KMS-11 (cell line): ENCODE data around the gene NECTIN3.

ENCODE experiments used
- H2AFZ ChIP-seq: fragments of 200-600 bp; sonication (generic); 2 replicates; pipeline ENCODE4 v1.6.1; 2016; ENCODE audit warnings: antibody characterized with exemption, mixed run types, low read depth
- H3K27ac ChIP-seq: fragments of 200-600 bp; sonication (generic); 2 replicates; pipeline ENCODE4 v1.6.1; 2016; ENCODE audit warnings: mild to moderate bottlenecking, mixed run types
- H3K27me3 ChIP-seq: fragments of 200-600 bp; sonication (generic); 2 replicates; pipeline ENCODE4 v1.6.1; 2017; ENCODE audit warnings: mild to moderate bottlenecking, low read depth, mixed run types, moderate library complexity; ENCODE audit not compliant: insufficient read depth
- H3K36me3 ChIP-seq: fragments of 200-600 bp; sonication (generic); 2 replicates; pipeline ENCODE4 v1.6.1; 2017; ENCODE audit warnings: mild to moderate bottlenecking, mixed run types; ENCODE audit not compliant: insufficient read depth
- H3K4me1 ChIP-seq: fragments of 200-600 bp; sonication (generic); 2 replicates; pipeline ENCODE4 v1.6.1; 2016; ENCODE audit warnings: mild to moderate bottlenecking, low read depth, mixed run types; ENCODE audit not compliant: poor library complexity, severe bottlenecking
- H3K4me2 ChIP-seq: fragments of 200-600 bp; sonication (generic); 2 replicates; pipeline ENCODE4 v1.7.0; 2016; ENCODE audit warnings: mild to moderate bottlenecking, mixed run types
- H3K4me3 ChIP-seq: fragments of 200-600 bp; sonication (generic); IDR thresholded peaks from 2 replicates; pipeline ENCODE4 v1.6.1; 2017; ENCODE audit warnings: low read depth, low read length, mixed read lengths; ENCODE audit not compliant: insufficient read depth
- H3K79me2 ChIP-seq: fragments of 200-600 bp; sonication (generic); 2 replicates; pipeline ENCODE4 v1.6.1; 2016; ENCODE audit warnings: low read depth, mixed run types; ENCODE audit not compliant: insufficient read depth
- H3K9ac ChIP-seq: fragments of 200-600 bp; sonication (generic); 2 replicates; pipeline ENCODE4 v1.6.1; 2016; ENCODE audit warnings: mild to moderate bottlenecking, mixed run types
- H4K20me1 ChIP-seq: fragments of 200-600 bp; sonication (generic); 2 replicates; pipeline ENCODE4 v1.6.1; 2016; ENCODE audit warnings: mild to moderate bottlenecking, mixed run types; ENCODE audit not compliant: insufficient read depth
- CTCF ChIP-seq: fragments of 200-600 bp; sonication (generic); conservative IDR thresholded peaks from 2 replicates; pipeline ENCODE4 v1.6.1; 2017; ENCODE audit warnings: low read depth, mild to moderate bottlenecking, antibody characterized with exemption, low read length, moderate library complexity, mixed read lengths

The NECTIN3 gene

GRCh38 chr3:111128884-111129283 lies 57.3 kb downstream of the NECTIN3 start:
- no peaks in the 10 kb centered on the region for H3K4me1 ChIP-seq
- no peak overlapping the region for H3K9ac ChIP-seq
- H3K27me3 ChIP-seq: no peaks in the 10 kb centered on the region
- TF ChIP-seq CTCF: no peak
- 0 out of 2 replicates have a peak, but pooled peaks cover 2% of the 10 kb centered on the region for H3K36me3 ChIP-seq
- H3K4me2 ChIP-seq: no peak overlapping the region
- no peaks in the 10 kb centered on the region for H4K20me1 ChIP-seq
- H3K4me3 ChIP-seq: no peak overlapping the region
- no peak overlapping the region for H3K27ac ChIP-seq
- no peaks in the 10 kb centered on the region for H3K79me2 ChIP-seq
- H2AFZ ChIP-seq: no peak overlapping the region

GRCh38 chr3:111130827-111131226 lies 59.2 kb downstream of the NECTIN3 start:
- no peak overlapping the region for H3K27ac ChIP-seq
- no peak for TF ChIP-seq CTCF
- no peak overlapping the region for H3K4me2 ChIP-seq
- no peaks in the 10 kb centered on the region for H4K20me1 ChIP-seq
- H3K36me3 ChIP-seq: 0 out of 2 replicates have a peak, but pooled peaks cover 2% of the 10 kb centered on the region
- H2AFZ ChIP-seq: no peak overlapping the region
- H3K4me3 ChIP-seq: no peak overlapping the region
- no peaks in the 10 kb centered on the region for H3K79me2 ChIP-seq
- no peaks in the 10 kb centered on the region for H3K4me1 ChIP-seq
- H3K9ac ChIP-seq: no peak overlapping the region
- H3K27me3 ChIP-seq: no peaks in the 10 kb centered on the region

GRCh38 chr3:111134302-111134701 lies 62.7 kb downstream of the NECTIN3 start:
- Histone ChIP-seq H3K27ac (no peak overlapping the region), H2AFZ (no peak overlapping the region), H3K4me1 (no peaks in the 10 kb centered on the region)

GRCh38 chr3:111151438-111151837 lies 79.8 kb downstream of the NECTIN3 start:
- Histone ChIP-seq H3K4me2 (no peak overlapping the region), H4K20me1 (no peaks in the 10 kb centered on the region), H3K9ac (no peak overlapping the region), H2AFZ (no peak overlapping the region), H3K4me1 (no peaks in the 10 kb centered on the region), H3K27ac (no peak overlapping the region), H3K36me3 (no peaks in the 10 kb centered on the region), H3K79me2 (no peaks in the 10 kb centered on the region), H3K4me3 (no peak overlapping the region), H3K27me3 (no peaks in the 10 kb centered on the region)
- no peak for TF ChIP-seq CTCF

More at GRCh38 chr3:111134302-111134701, 62.7 kb downstream of the NECTIN3 start:
- no peaks in the 10 kb centered on the region for H3K79me2 ChIP-seq
- no peak overlapping the region for H3K4me2 ChIP-seq
- no peak for TF ChIP-seq CTCF
- H3K36me3 ChIP-seq: no peaks in the 10 kb centered on the region
- H4K20me1 ChIP-seq: no peaks in the 10 kb centered on the region
- H3K4me3 ChIP-seq: no peak overlapping the region
- no peak overlapping the region for H3K9ac ChIP-seq
- H3K27me3 ChIP-seq: no peaks in the 10 kb centered on the region

- no peaks in the 10 kb centered on the region for H3K36me3 ChIP-seq
- TF ChIP-seq CTCF: no peak
- H3K4me3 ChIP-seq: no peak overlapping the region
- no peak overlapping the region for H3K9ac ChIP-seq
- H3K4me1 ChIP-seq: no peaks in the 10 kb centered on the region
- no peak overlapping the region for H3K4me2 ChIP-seq
- H3K27me3 ChIP-seq: no peaks in the 10 kb centered on the region
- H4K20me1 ChIP-seq: no peaks in the 10 kb centered on the region
- no peak overlapping the region for H3K27ac ChIP-seq
- no peak overlapping the region for H2AFZ ChIP-seq
- no peaks in the 10 kb centered on the region for H3K79me2 ChIP-seq
These were observed 80.9 kb downstream of the NECTIN3 start for GRCh38 chr3:111152496-111152895.
